ENCODE results near the gene MICB.

The MICB gene

GRCh38 chr6:31541059-31541657 is 43.2 kb downstream of the MICB start:
- DNase-seq (ENCODE audit: low read depth in 3 of 3) = peak in 2 of 3 experiments; percentile 46 to 58

GRCh38 chr6:31541658-31542521 is 43.9 kb downstream of the MICB start, which contains the start of gene DDX39B:
DDX39B (minus strand) TSS chr6:31542003; CDS start chr6:31540532, 1,471 bp downstream.
- DNase-seq (ENCODE audit: low read depth in 3 of 3) = peak; percentile 84 to 91 (median 87)

GRCh38 chr6:31543639-31544038 is 45.7 kb downstream of the MICB start:
- no peak for DNase-seq (ENCODE audit: low read depth in 3 of 3)

- DNase-seq (ENCODE audit: low read depth in 3 of 3) = no peak
Measured at GRCh38 chr6:31544676-31545075, 46.7 kb downstream of the MICB start.

- DNase-seq (ENCODE audit: low read depth in 3 of 3) = no peak
Measured at GRCh38 chr6:31545291-31545690, 47.3 kb downstream of the MICB start.

GRCh38 chr6:31546339-31546957 is 48.5 kb downstream of the MICB start, which contains the start of gene ATP6V1G2:
ATP6V1G2 (minus strand) TSS chr6:31546608; CDS start chr6:31546559, 49 bp downstream.
- peak; percentile 73 to 92 (median 73) for DNase-seq (ENCODE audit: low read depth in 3 of 3)

GRCh38 chr6:31546958-31547726 is 49.2 kb downstream of the MICB start, which contains the start of gene NFKBIL1:
NFKBIL1 (plus strand) TSS chr6:31547608; CDS start chr6:31547695, 87 bp downstream.
- peak; percentile 85 to 93 (median 88) for DNase-seq (ENCODE audit: low read depth in 3 of 3)

- no peak for DNase-seq (ENCODE audit: low read depth in 3 of 3)
Measured at GRCh38 chr6:31547727-31548543, 50.0 kb downstream of the MICB start.

GRCh38 chr6:31548544-31548873 is 50.6 kb downstream of the MICB start:
- DNase-seq (ENCODE audit: low read depth in 3 of 3) = no peak

GRCh38 chr6:31551371-31551770 is 53.4 kb downstream of the MICB start:
- DNase-seq (ENCODE audit: low read depth in 3 of 3) = peak in 2 of 3 experiments; percentile 54 to 59

GRCh38 chr6:31556307-31556706 is 58.4 kb downstream of the MICB start:
- DNase-seq (ENCODE audit: low read depth in 3 of 3) = no peak

GRCh38 chr6:31557443-31558317 is 59.7 kb downstream of the MICB start:
- no peak for DNase-seq (ENCODE audit: low read depth in 3 of 3)

GRCh38 chr6:31558318-31558625 is 60.3 kb downstream of the MICB start:
- no peak for DNase-seq (ENCODE audit: low read depth in 3 of 3)

- DNase-seq (ENCODE audit: low read depth in 3 of 3) = peak in 2 of 3 experiments; percentile 61 to 80
Measured at GRCh38 chr6:31558631-31559500, 60.9 kb downstream of the MICB start.

GRCh38 chr6:31559606-31559957 is 61.6 kb downstream of the MICB start:
- no peak for DNase-seq (ENCODE audit: low read depth in 3 of 3)

GRCh38 chr6:31559958-31560696 is 62.2 kb downstream of the MICB start:
- DNase-seq (ENCODE audit: low read depth in 3 of 3) = peak in 1 of 3 experiments; percentile 53

- no peak for DNase-seq (ENCODE audit: low read depth in 3 of 3)
Measured at GRCh38 chr6:31560697-31561058, 62.7 kb downstream of the MICB start.
